Fibroblast of lung (primary cell): ENCODE data around the gene MTRFR. TPM values are rescaled to one million over a fixed set of nuclear protein-coding genes. Genes with fewer than 3 reads are reported as not detected.

Experiments used
- DNase-seq, 2 donors: peaks; one replicate each; pipeline versions ENCODE4 v3.0.0 to v3.0.0-alpha.2; 2010; ENCODE audit warnings: low read depth in 2 of 2
- H2AFZ ChIP-seq: 2 replicates; pipeline ENCODE4 v1.5.1; 2012; ENCODE audit warnings: low read length, control low read depth, inconsistent platforms
- H3K27ac ChIP-seq: 2 replicates; pipeline ENCODE4 v1.5.1; 2011; ENCODE audit warnings: low read length, control low read depth; ENCODE audit not compliant: insufficient read depth
- H3K27me3 ChIP-seq: 2 replicates; pipeline ENCODE4 v1.5.1; 2011; ENCODE audit warnings: mild to moderate bottlenecking, low read length; ENCODE audit not compliant: control insufficient read depth, insufficient read depth
- H3K36me3 ChIP-seq: 2 replicates; pipeline ENCODE4 v1.5.1; 2011; ENCODE audit warnings: low read length; ENCODE audit not compliant: control insufficient read depth, insufficient read depth
- H3K4me1 ChIP-seq: 2 replicates; pipeline ENCODE4 v1.5.1; 2011; ENCODE audit warnings: low read length; ENCODE audit not compliant: control insufficient read depth, insufficient read depth; ENCODE audit errors: extremely low read depth
- H3K4me2 ChIP-seq: 2 replicates; pipeline ENCODE4 v1.5.1; 2011; ENCODE audit warnings: low read length, control low read depth; ENCODE audit not compliant: insufficient read depth; ENCODE audit errors: extremely low read depth
- H3K4me3 ChIP-seq, 4 experiments: fragments of 200-600 bp in 1 of 4; sonication (generic) in 1 of 4; replicated peaks in 1 of 4; 2 replicates each; pipeline ENCODE4 v1.5.1; 2011 to 2016; ENCODE audit warnings: low read length in 4 of 4, low read depth in 3 of 4, mild to moderate bottlenecking in 3 of 4, control low read depth in 2 of 4, inconsistent platforms in 1 of 4, mixed read lengths in 1 of 4; ENCODE audit not compliant: insufficient read depth in 1 of 4; ENCODE audit errors: control extremely low read depth in 1 of 4
- H3K79me2 ChIP-seq: 2 replicates; pipeline ENCODE4 v1.5.1; 2012; ENCODE audit warnings: mild to moderate bottlenecking, low read length, inconsistent platforms; ENCODE audit not compliant: control insufficient read depth, insufficient read depth
- H3K9ac ChIP-seq: 2 replicates; pipeline ENCODE4 v1.5.1; 2011; ENCODE audit warnings: mild to moderate bottlenecking, low read length, control low read depth; ENCODE audit not compliant: insufficient read depth
- H3K9me3 ChIP-seq: 2 replicates; pipeline ENCODE4 v1.5.1; 2012; ENCODE audit warnings: low read depth, low read length; ENCODE audit not compliant: control insufficient read depth, insufficient read depth
- H4K20me1 ChIP-seq: 2 replicates; pipeline ENCODE4 v1.5.1; 2011; ENCODE audit warnings: low read length; ENCODE audit not compliant: control insufficient read depth, insufficient read depth; ENCODE audit errors: extremely low read depth
- CTCF ChIP-seq, 2 donors: IDR thresholded peaks in 1 of 2; conservative IDR thresholded peaks in 1 of 2; 1 replicate in 1 of 2; 2 replicates in 1 of 2; pipeline ENCODE4 v1.5.1; 2011 to 2012; ENCODE audit warnings: low read length in 2 of 2, control low read depth in 1 of 2, inconsistent platforms in 1 of 2, low read depth in 1 of 2, mild to moderate bottlenecking in 1 of 2
- EZH2 ChIP-seq: IDR thresholded peaks from 2 replicates; pipeline ENCODE4 v1.5.1; 2012; ENCODE audit warnings: low read length, control low read depth, mild to moderate bottlenecking; ENCODE audit errors: missing control alignments
- polyA plus RNA-seq, 2 donors: library from polyadenylated mRNA; depleted of rRNA in 1 of 2; stranded (reverse) in 1 of 2; unstranded in 1 of 2; fragments of >200 nt; gene quantifications; 2 replicates each; pipeline ENCODE4 v1.2.1, GENCODE V29; 2011 to 2012; ENCODE audit warnings: missing spikeins in 1 of 2
- total RNA-seq: library from RNA; depleted of rRNA; stranded (reverse); fragments of >200 nt; gene quantifications from 2 replicates; pipeline ENCODE4 v1.2.1, GENCODE V29; 2014

MTRFR gene
- total and polyA plus RNA-seq, 2 donors (not counting 1 experiment from before 2014, with no cell fraction given): 10.4 to 17.5 TPM

GRCh38 chr12:123260081-123260480 is 26.8 kb downstream of the MTRFR start:
- Histone ChIP-seq H3K27ac (no peak overlapping the region), H3K4me1 (no peaks in the 10 kb centered on the region), H3K4me3 (no peak overlapping the region), H3K27me3 (no peaks in the 10 kb centered on the region), H2AFZ (no peak overlapping the region), H3K36me3 (peaks cover 18% of the 10 kb centered on the region), H3K9ac (no peak overlapping the region), H3K79me2 (peaks cover 11% of the 10 kb centered on the region), H3K4me2 (no peak overlapping the region), H3K9me3 (no peaks in the 10 kb centered on the region), H4K20me1 (no peaks in the 10 kb centered on the region)
- DNase-seq: no peak
- no peak for TF ChIP-seq EZH2
- no peak for TF ChIP-seq CTCF (conservative IDR thresholded peaks at IDR 0.05 in 1 of 2, IDR thresholded peaks at IDR 0.05 in 1 of 2; ENCODE audit: low read depth in 1 of 2, low read length in 2 of 2)

- TF ChIP-seq EZH2 (no peak), CTCF (conservative IDR thresholded peaks at IDR 0.05 in 1 of 2, IDR thresholded peaks at IDR 0.05 in 1 of 2; ENCODE audit: low read depth in 1 of 2, low read length in 2 of 2) (no peak)
- Histone ChIP-seq H3K4me1 (no peaks in the 10 kb centered on the region), H3K36me3 (peaks cover 23% of the 10 kb centered on the region), H4K20me1 (no peaks in the 10 kb centered on the region), H3K27me3 (no peaks in the 10 kb centered on the region), H3K79me2 (peaks cover 11% of the 10 kb centered on the region), H3K27ac (no peak overlapping the region), H2AFZ (no peak overlapping the region), H3K9ac (no peak overlapping the region), H3K9me3 (no peaks in the 10 kb centered on the region), H3K4me2 (no peak overlapping the region), H3K4me3 (no peak overlapping the region)
- no peak for DNase-seq
These were observed 28.0 kb downstream of the MTRFR start for GRCh38 chr12:123261196-123261595.

DNA sequence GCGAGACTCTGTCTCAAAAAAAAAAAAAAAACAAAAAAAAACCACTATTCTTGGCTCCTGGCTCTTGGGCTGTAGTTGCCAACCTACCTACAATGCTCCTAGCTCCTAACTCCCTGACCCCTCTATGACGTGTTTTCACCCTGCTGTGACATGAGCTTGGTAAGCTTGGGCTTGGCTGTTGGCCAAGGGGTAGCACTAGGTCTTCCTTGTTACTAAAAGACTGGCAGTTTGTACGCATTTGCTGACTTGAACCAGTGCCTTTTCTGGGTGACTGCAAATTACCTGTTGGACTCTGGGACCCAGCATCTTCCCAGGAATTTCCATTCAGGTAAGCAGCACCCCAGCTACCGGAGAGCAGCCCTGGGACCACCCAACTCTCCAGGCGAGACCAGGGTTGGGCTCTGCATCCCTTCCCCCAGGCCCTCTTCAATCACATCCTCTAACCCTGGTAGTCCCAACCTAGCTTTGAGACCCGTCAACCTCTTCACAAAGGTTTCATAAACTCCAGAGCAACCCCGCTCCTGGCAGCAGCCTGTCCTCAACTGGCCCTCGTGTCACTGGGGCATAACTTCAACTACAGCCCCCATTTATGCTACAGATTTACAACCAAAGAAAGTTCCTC is 30.1 kb downstream of the MTRFR start:
- no peaks in the 10 kb centered on the region for H3K9me3 ChIP-seq
- H4K20me1 ChIP-seq: no peaks in the 10 kb centered on the region
- TF ChIP-seq EZH2: no peak
- TF ChIP-seq CTCF (conservative IDR thresholded peaks at IDR 0.05 in 1 of 2, IDR thresholded peaks at IDR 0.05 in 1 of 2; ENCODE audit: low read depth in 1 of 2, low read length in 2 of 2): no peak
- H3K36me3 ChIP-seq: peaks cover 30% of the 10 kb centered on the region
- no peak overlapping the region for H3K9ac ChIP-seq
- H3K4me1 ChIP-seq: no peaks in the 10 kb centered on the region
- DNase-seq: no peak
- H3K79me2 ChIP-seq: peaks cover 31% of the 10 kb centered on the region
- no peak overlapping the region for H2AFZ ChIP-seq
- H3K27ac ChIP-seq: no peak overlapping the region
- H3K4me3 ChIP-seq: no peak overlapping the region
- no peak overlapping the region for H3K4me2 ChIP-seq
- no peaks in the 10 kb centered on the region for H3K27me3 ChIP-seq
